ENCODE measurements around the gene SHBG.
"Not testable (repeated sequence)": the region's sequence is repeated elsewhere in the genome, so short reads cannot be mapped to it uniquely, and the experiment has no call there.

SHBG gene

DNA sequence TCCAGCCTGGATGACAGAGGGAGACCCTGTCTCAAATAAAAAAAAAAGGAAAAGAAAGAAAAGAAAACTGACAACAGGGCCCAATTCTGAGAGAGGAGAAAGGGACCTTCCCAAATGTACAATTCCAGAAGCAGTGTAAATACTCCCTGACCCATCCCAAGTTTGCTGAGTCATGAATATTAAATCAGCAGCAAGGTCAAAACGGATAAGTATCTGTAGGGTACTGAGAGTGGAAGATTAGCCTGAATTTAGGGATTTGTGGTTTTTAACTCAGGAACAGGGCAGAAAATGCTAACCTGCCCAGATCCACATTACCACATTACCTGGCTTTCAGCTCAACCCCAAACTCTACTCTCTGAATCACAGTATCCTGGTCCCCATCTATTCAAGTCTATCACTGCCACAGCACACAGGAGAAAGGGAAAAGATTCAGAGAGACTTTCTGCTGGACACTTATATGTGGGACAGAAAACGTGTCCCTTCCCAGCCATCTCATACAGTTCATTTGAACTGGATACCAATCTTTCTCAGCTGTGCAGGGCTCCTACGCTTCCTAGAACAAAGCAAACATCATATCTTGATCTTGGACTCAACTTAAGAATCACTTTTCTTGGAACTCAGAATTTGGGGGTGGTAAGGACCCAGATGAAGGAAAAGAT, 18.2 kb upstream of the SHBG start:
- DNase-seq (ENCODE audit: low read depth in 1 of 2, low spot score in 1 of 2): no peak

DNA sequence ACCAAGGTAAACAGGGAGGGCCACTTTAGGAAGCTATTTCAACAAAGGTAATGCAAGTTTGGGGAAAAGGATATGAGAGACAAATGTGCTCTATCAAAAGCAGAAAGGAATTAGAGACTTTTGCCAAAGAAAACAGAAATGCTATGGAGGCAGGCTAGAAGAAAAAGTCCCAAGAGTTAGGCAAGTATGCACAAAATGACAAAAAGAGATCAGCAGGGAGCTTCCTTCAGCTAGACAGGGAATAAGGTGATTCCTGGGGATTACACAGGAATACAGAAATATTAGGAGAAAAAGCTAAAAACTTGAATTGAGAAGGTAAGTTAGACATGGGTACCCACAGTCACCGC, 17.7 kb upstream of the SHBG start:
- no peak for DNase-seq (ENCODE audit: low read depth in 1 of 2, low spot score in 1 of 2)

DNA sequence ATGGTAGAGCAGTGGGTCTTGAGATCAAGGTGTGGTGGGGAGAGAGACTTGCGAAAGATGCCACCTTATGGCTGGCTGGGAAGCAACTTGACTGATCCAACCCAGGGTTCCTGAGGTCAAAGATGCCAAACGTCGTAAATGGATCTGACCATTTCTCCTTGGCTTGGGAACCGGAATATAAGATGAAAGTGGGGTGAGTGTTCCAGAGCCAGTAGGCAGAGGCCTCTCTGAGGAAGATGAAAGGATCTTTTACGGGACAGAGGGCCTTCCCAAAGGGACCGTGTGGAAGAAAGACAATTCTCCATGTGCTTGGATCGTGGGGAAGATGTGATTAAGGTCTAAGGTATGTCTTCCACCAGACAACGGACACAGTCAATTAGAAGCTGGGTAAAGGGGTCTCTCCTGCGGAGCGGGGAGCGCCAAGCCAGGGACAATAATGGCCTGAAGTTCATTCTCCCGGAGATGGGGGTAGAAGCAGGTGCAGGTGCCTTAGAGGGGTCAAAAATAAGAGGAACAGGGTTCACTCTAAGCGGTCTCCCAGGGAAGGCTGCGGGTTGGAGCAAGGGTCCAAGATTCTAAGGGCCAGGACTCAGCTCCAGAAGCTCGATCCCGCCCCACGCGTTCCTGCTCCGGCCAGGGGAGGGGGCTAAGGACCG, 16.0 kb upstream of the SHBG start:
- DNase-seq (ENCODE audit: low read depth in 1 of 2, low spot score in 1 of 2): no peak

DNA sequence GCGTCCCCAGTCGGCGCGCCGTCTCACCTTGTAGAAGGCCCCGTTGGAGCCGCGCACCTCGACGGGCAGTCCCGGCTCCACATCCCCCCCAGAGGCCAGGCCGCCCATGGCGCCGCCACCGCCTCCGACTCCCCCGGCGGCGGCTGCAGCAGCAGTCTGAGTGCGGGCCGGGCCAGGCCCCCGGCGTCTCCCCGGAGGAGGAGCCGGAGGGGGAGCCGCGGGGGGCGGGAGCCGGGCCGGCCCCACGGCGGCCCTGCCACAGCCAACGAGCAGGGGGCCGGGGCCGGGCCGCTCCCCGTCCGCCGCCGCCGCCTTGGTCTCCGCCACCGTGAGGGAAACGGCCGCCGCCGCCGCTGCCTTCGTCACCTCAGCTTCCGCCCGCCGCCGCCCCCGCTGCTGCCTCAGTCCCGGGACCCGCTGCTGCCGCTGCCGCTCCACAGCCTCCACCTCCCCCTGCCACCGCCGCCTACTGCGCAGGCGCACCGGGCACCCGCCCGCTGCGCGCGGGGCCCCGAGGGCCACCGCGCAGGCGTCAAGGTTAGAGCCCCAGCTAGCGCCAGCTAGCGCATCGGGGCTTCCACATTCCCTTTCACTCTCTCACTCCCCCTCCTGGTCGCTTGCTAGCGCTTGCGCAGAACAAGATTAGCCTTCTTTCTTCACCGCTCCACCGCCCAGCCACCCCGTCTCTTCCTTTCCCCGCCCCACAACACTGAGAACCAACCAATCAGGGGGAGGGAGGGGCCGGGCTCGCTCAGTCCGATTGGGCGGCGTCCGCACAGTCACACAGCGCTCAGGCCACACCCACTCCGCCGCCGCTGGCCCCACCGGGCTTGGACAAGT, 15.3 kb upstream of the SHBG start, which contains the start of gene FXR2:
Gene FXR2, minus strand, starts transcription at position 473 of the 840 bp plus-strand sequence. Its CDS starts 365 bp downstream, at position 108.
- DNase-seq (ENCODE audit: low read depth in 1 of 2, low spot score in 1 of 2): peak; percentile 97 to 98

DNA sequence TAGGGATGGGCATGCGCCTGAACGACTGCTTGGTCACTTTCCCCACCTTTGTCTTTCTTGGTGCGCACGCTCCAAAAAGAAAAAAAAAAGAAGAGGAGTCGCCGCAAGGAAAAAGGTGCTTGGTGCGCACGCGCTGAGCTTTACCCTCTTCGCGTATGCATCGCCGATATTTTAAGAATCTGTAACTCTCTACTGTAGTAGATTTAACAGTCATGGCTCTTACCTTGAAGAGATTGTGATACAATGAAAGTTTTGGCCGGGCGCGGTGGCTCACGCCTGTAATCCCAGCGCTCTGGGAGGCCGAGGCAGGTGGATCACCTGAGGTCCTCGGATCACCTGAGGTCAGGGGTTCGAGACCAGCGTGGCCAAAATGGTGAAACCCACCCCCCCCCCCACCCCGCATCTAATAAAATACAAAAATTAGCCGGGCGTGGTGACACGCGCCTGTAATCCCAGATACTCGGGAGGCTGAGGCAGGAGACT, 14.6 kb upstream of the SHBG start:
- no peak for DNase-seq (ENCODE audit: low read depth in 1 of 2, low spot score in 1 of 2)

DNA sequence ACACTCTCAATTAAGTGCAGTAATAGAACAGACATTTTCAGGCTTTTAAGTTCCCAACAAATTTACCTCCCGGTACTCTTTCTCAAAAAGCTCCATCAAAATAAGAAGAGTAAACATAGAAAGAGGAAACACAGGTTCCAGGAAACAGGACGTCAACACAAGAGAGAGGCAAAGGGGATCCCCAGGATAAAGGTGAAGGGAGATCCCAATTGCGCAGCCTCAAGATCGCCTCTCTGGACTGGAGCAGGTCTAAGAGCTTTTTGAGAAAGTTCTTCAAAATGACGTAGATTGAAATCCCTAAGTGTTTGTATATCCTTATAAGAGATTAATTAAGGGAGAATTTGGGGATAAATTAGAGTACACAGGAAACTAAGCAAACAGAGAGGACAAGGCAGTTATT, 11.3 kb upstream of the SHBG start:
- DNase-seq (ENCODE audit: low read depth in 1 of 2, low spot score in 1 of 2): no peak

DNA sequence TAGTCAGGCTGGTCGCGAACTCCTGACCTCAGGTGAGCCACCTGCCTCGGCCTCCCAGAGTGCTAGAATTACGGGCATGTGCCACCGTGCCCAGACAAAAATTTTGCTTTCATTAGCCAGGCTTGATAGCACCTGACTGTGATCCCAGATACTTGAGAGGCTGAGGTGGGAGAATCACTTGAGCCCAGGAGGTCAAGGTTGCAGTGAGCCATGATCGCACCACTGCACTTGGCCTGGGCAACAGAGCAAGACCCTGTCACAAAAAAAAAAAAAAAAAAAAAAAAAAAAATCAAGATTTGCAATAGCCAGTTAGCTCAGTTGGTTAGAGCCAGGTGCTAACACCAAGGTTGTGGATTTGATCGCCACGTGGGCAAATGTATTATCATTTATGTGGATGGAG, 9.1 kb upstream of the SHBG start:
- DNase-seq (ENCODE audit: low read depth in 1 of 2, low spot score in 1 of 2): no peak

DNA sequence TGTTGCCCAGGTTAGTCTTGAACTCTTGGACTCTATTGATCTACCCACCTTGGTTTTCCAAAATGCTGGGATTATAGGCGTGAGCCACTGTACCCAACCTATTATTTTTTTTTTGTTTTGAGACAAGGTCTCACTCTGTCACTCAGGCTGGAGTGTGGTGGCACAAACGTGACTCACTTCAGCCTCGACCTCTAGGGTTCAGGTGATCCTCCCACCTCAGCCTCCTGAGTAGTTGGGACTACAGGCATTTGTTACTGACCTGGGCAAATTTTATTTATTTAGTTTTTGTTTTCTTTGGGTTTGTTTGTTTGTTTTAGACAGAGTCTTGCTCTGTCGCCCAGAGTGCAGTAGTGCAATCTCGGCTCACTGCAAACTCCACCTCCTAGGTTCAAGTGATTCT, 6.3 kb upstream of the SHBG start:
- no peak for DNase-seq (ENCODE audit: low read depth in 1 of 2, low spot score in 1 of 2)

DNA sequence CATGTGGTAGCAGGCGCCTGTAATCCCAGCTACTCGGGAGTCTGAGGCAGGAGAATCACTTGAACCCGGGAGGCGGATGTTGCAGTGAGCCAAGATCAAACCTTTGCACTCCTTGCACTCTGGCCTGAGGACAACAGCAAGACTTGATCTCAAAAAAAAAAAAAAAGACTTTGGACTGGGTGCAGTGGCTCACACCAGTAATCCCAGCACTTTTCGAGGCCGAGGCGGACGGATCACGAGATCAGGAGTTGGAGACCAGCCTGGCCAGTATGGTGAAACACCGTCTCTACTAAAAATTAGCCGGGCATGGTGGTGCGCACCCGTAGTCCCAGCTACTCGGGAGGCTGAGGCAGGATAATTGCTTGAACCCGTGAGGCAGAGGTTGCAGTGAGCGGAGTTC, 4.2 kb upstream of the SHBG start:
- not testable (repeated sequence) for DNase-seq (ENCODE audit: low read depth in 1 of 2, low spot score in 1 of 2)

DNA sequence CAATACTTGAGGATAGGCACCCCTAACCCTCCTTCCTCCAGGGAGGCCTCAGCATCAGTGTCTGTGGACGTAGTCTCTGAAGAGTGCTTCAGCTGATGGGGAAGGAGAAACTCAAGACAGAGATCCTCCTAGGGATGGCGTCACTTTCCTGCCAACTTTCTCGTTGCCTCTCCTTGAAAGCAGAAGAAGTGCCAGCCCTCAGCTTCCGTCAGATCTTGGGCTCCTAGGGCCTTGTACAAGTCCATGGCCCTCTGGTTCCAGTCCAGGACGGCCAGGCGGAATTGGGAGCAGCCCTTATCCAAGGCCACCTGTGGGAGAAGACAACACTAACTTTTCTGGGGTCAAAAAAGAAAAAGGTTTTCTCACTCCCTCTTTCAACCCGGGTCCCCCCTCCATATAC, 3.6 kb upstream of the SHBG start:
- DNase-seq (ENCODE audit: low read depth in 1 of 2, low spot score in 1 of 2): no peak

DNA sequence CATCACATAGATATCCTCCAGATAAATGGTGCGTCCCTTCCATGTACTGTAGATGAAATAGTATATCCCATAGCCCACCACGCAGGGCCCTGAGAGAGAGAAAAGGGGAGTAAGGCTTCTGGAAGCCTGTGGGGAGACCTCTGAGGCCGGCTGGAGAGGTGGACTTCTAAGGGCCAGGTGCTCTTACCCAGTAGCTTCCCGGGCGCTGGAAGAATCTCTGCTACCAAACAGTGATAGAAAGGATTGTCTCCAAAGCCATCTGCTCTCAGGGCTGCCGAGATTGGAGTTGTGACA, 3.0 kb upstream of the SHBG start:
- no peak for DNase-seq (ENCODE audit: low read depth in 1 of 2, low spot score in 1 of 2)

DNA sequence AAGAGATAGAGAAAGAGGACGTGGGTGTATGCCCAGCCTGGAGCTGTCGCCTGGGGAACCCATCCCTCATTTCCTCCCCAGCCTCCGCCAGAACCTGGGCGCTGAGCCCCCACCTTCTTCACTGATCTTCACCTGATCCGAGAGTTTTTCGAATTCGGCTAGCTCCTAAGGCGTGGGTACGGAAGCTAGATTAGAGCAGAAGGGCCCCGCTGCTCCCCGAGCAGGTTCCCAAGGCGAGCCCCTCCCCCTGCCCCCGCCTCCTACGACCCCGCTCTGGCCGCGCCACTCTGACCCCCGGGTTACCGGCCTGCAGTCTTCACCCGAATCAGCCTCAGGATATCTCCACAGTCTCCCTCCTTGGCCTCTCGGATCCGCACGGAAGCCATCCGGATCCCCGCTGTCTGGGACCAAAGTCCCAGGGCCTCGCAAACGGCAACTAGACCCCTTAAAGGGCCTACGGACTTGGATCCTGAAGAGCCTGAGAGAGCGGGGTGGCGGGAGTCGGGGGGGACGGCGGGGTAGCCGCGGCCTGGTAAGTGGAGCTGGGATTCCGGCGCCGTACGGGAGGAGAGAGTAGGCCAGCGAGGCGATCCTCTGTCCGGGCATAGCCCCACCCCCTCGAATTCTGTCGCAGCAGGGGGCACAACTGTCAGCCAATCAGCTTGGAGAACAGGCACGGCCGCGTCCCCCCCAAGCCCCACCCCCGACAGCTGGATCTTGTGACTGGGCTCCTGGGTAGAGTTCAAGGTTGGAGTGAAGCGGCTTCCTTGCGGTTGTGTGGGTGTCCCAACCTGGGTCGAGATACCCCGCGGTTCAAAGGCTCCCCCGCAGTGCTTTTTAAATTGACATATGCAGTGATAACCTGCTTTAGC, 2.4 kb upstream of the SHBG start, which contains the start of gene SAT2:
Gene SAT2, minus strand, starts transcription at position 572 of the 872 bp plus-strand sequence. Its CDS starts 186 bp downstream, at position 386.
- peak; percentile 66 to 76 for DNase-seq (ENCODE audit: low read depth in 1 of 2, low spot score in 1 of 2)

DNA sequence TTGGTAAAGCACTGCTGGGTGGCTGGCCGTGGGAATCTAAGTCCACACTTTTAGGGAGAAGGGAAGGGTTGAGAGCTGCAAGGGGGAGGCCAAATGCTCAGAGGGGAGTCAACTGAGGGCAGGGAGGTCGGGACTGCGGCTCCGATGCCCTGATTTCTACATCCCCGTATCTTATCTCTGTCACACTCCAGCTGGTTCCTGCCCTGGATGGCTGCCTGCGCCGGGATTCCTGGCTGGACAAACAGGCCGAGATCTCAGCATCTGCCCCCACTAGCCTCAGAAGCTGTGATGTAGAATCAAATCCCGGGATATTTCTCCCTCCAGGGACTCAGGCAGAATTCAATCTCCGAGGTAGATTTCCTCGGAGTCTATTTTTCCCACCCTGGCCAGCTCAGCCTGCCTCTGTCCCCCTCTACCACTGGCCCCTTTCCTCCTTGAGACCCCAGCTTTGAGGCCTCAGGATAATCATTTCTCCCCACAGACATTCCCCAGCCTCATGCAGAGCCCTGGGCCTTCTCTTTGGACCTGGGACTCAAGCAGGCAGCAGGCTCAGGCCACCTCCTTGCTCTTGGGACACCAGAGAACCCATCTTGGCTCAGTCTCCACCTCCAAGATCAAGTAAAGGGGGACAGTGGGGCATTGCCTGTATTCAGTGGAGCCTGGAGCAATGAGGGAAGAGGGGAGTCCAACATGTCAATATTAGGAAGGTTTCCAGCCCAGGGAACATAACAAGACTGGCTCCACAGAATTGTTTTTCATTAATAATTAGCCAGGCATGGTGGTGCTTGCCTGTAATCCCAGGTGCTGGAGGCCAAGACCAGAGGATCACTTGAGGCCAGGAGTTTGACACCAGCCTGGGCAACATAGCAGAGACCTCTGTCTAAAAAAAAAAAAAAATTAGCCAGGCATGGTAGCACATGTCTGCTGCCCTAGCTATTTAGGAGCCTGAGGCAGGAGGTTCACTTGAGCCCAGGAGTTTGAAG, 1.8 kb downstream of the SHBG start:
- no peak for DNase-seq (ENCODE audit: low read depth in 1 of 2, low spot score in 1 of 2)

DNA sequence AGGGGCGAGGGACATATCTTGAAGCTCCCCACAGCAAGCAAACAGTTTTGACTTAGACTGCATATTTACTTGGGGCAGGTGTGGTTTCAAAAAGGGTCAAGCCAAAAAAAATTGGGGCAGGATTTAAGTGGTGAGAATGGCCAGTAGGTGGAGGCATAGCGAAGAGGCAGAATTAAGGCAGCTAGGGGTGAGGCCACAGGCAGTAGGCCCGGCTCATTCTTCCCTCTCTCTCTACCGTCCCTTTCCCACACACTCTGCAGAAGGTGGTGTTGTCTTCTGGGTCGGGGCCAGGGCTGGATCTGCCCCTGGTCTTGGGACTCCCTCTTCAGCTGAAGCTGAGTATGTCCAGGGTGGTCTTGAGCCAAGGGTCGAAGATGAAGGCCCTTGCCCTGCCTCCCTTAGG, 2.6 kb downstream of the SHBG start:
- no peak for DNase-seq (ENCODE audit: low read depth in 1 of 2, low spot score in 1 of 2)

DNA sequence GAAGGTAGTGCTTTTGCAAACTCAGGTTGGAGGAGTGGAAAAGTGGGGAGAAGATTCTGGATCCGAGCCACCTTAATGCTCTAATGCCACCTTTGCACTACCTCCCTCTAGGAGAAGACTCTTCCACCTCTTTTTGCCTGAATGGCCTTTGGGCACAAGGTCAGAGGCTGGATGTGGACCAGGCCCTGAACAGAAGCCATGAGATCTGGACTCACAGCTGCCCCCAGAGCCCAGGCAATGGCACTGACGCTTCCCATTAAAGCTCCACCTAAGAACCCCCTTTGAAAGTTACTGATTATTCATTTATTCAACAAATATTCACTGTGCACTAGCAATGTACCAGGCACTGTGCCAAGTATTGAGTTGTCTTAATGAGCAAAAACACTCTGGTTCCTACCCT, 3.2 kb downstream of the SHBG start:
- DNase-seq (ENCODE audit: low read depth in 1 of 2, low spot score in 1 of 2): no peak

DNA sequence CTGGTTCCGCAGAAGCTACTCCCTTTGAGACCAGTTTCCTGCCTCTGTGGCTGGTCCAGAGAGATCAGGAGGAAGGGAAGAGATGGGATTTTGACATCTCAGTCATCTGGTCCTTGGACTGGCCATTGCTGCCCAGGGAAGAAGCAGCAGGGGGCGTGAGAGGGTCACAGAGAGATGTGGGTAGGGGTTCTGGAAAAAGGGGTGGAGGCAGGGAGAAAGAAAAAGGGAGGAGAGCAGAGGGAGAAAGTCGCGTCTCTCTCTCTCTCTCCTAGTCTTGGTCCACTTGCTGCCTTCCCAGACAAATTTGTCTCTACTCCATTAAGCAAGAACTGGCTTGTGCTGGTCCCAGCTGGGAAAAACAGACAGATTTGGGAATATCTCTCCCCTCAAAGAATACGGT, 4.4 kb downstream of the SHBG start:
- DNase-seq (ENCODE audit: low read depth in 1 of 2, low spot score in 1 of 2): no peak

DNA sequence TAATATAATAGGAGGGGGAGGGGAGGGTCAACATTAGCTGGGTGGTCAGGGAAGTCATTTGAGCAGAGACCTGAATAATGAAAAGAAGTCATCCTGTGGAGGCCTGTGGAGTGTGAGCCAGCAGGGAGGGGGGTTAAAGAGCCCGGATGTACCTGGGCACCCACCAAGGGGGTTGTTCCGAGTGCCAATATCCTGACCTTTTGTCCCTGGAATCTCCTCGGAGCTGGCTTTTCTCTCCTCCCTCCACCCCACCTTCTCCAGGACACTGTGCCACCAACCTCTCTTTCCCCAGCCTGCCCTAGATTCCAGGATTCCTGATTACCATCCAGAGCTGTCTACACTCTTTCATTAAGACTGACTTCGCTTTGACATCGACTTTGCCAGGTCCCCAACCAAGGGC, 6.2 kb downstream of the SHBG start:
- no peak for DNase-seq (ENCODE audit: low read depth in 1 of 2, low spot score in 1 of 2)

DNA sequence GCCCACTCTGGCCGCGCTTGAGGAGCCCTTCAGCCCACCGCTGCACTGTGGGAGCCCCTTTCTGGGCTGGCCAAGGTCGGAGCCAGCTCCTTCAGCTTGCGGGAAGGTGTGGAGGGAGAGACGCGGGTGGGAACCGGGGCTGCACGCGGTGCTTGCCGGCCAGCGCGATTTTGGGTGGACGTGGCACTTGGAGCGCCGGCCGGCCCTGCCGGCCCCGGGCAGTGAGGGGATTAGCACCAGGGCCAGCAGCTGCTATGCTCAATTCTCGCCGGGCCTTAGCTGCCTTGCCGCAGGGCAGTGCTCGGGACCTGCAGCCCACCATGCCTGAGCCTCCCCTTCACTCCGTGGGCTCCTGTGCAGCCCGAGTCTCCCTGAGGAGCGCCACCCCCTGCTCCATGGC, 10.8 kb downstream of the SHBG start:
- DNase-seq (ENCODE audit: low read depth in 1 of 2, low spot score in 1 of 2): no peak

DNA sequence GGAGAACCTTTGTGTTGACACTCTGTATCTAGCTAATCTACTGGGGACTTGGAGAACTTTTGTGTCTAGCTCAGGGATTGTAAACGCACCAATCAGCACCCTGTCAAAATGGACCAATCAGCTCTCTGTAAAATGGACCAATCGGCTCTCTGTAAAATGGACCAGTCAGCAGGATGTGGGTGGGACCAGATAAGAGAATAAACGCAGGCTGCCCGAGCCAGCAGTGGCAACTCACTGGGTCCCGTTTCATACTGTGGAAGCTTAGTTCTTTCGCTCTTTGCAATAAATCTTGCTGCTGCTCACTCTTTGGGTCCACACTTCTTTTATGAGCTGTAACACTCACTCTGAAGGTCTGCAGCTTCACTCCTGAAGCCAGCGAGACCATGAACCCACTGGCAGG, 11.7 kb downstream of the SHBG start:
- DNase-seq (ENCODE audit: low read depth in 1 of 2, low spot score in 1 of 2): not testable (repeated sequence)

DNA sequence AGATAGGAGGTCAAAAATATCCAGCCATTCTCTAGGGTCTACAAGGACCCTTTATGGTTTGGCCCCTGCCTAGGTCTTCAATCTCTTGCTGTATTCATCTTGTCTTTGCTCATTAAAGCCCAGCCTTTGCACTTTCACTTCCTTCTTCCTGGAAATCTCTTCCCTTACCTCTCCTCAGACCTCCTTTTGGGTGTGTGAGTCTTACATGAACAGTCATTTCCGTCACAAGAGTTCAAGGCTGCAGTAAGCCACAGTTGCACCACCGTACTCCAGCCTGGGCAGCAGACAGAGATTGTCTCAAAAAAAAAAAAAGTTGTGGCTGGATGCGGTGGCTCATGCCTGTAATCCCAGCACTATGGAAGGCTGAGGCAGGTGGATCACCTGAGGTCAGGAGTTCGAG, 14.8 kb downstream of the SHBG start:
- DNase-seq (ENCODE audit: low read depth in 1 of 2, low spot score in 1 of 2): no peak

All from activated T-helper 1 cell treated with anti-CD3 and anti-CD28 coated beads, Interleukin-2, amount 50 U/mL, for 16 hours (primary cell).